Measurements from ENCODE around the gene HACD3. TPM values are rescaled to one million over a fixed set of nuclear protein-coding genes. Genes with fewer than 3 reads are reported as not detected.

Gene HACD3
- polyA plus RNA-seq, 1 of the 3 experiments (the other 2 are of a cell fraction) = 45.7 TPM

GRCh38 chr15:65583701-65584100 is 53.4 kb downstream of the HACD3 start:
- CTCF ChIA-PET = no interaction called here
- Histone ChIP-seq H3K9me2 (no peaks in the 10 kb centered on the region), H3K36me3 (replicated peaks in 1 of 2; ENCODE audit: control insufficient read depth in 1 of 2, insufficient read depth in 2 of 2, low read length in 1 of 2) (peaks cover 60 to 64% of the 10 kb centered on the region in 2 experiments), H4K20me1 (ENCODE audit: insufficient read depth) (no peaks in the 10 kb centered on the region), H3K4me3 (ENCODE audit: low read depth in 2 of 2, low read length in 1 of 2) (no peak overlapping the region), H3K9me3 (no peaks in the 10 kb centered on the region), H3K27me3 (ENCODE audit: insufficient read depth) (no peaks in the 10 kb centered on the region), H3F3A (replicated peaks; ENCODE audit: insufficient read depth) (peaks cover 20% of the 10 kb centered on the region), H3K4me2 (peak overlapping the region; percentile 38; the same call in 1 of the 2 replicates), H3K27ac (ENCODE audit: low read depth in 2 of 2, low read length in 1 of 2) (peak overlapping the region; percentile 48 to 51), H3K4me1 (ENCODE audit: control insufficient read depth in 1 of 2, insufficient read depth in 2 of 2, low read depth in 1 of 2, low read length in 1 of 2) (peaks cover 23 to 31% of the 10 kb centered on the region in 2 experiments), H3K79me2 (ENCODE audit: insufficient read depth) (no peaks in the 10 kb centered on the region), H2AFZ (ENCODE audit: low read depth) (no peak overlapping the region), H3K9ac (no peak overlapping the region)
- POLR2A ChIA-PET = no interaction called here
- DNase-seq = peak; percentile 10
- TF ChIP-seq SMC3 (IDR thresholded peaks at IDR 0.05; ENCODE audit: low read depth, low read length) = no peak
- TF ChIP-seq CHD2 (IDR thresholded peaks at IDR 0.05; ENCODE audit: low read length, partially characterized antibody) = no peak
- TF ChIP-seq USF2 (IDR thresholded peaks at IDR 0.05; ENCODE audit: borderline replicate concordance, low read depth, low read length) = no peak
- TF ChIP-seq FOSL2 (IDR thresholded peaks at IDR 0.05; ENCODE audit: borderline replicate concordance, low read depth) = no peak
- TF ChIP-seq RFX5 (IDR thresholded peaks at IDR 0.05; ENCODE audit: low read length) = no peak
- no peak for TF ChIP-seq TAF1 (IDR thresholded peaks at IDR 0.05; ENCODE audit: borderline replicate concordance, low read depth, low read length)
- no peak for TF ChIP-seq TCF12 (IDR thresholded peaks at IDR 0.05)
- no peak for TF ChIP-seq PBX3 (IDR thresholded peaks at IDR 0.05)
- TF ChIP-seq RCOR1 (IDR thresholded peaks at IDR 0.05; ENCODE audit: low read length) = no peak
- no peak for TF ChIP-seq MXI1 (IDR thresholded peaks at IDR 0.05; ENCODE audit: low read depth, low read length)
- TF ChIP-seq YY1 (IDR thresholded peaks at IDR 0.05; ENCODE audit: low read depth) = no peak
- TF ChIP-seq GATA2 (CRISPR knock-in tag; IDR thresholded peaks at IDR 0.05) = no peak
- TF ChIP-seq USF1 (IDR thresholded peaks at IDR 0.05; ENCODE audit: borderline replicate concordance, low read depth) = no peak
- no peak for TF ChIP-seq MEF2A (IDR thresholded peaks at IDR 0.05; ENCODE audit: borderline replicate concordance, low read depth)
- no peak for TF ChIP-seq NFIC (IDR thresholded peaks at IDR 0.05; ENCODE audit: borderline replicate concordance)
- TF ChIP-seq SIN3A (IDR thresholded peaks at IDR 0.05; ENCODE audit: borderline replicate concordance, low read depth, low read length) = no peak
- no peak for TF ChIP-seq JUND (IDR thresholded peaks at IDR 0.05)
- TF ChIP-seq POLR2AphosphoS5 (IDR thresholded peaks at IDR 0.05; ENCODE audit: low read depth, low read length) = no peak
- no peak for TF ChIP-seq NRF1 (IDR thresholded peaks at IDR 0.05; ENCODE audit: low read depth, low read length)
- TF ChIP-seq RXRA (IDR thresholded peaks at IDR 0.05; ENCODE audit: borderline replicate concordance, low read depth) = no peak
- WGBS (ENCODE audit: low lambda C conversion rate) = 61% methylated on average over 1 of the region's 1 CpG

Measured in SK-N-SH (cell line).